ENCODE results near the gene BNC2.
A peak's percentile ranks its signal among the peaks of the same experiment; 100 is the strongest.

BNC2 gene

GRCh38 chr9:16846367-16846766 is 24.1 kb downstream of the BNC2 start:
- no peak for DNase-seq
- TF ChIP-seq POLR2A (IDR thresholded peaks at IDR 0.05; ENCODE audit: low read length) (no peak), GATA1 (IDR thresholded peaks at IDR 0.05; ENCODE audit: low read depth, low read length) (no peak)

GRCh38 chr9:16834817-16835216 is 35.7 kb downstream of the BNC2 start:
- TF ChIP-seq GATA1 (IDR thresholded peaks at IDR 0.05; ENCODE audit: low read depth, low read length) (no peak), POLR2A (IDR thresholded peaks at IDR 0.05; ENCODE audit: low read length) (no peak)
- no peak for DNase-seq

- TF ChIP-seq GATA1 (IDR thresholded peaks at IDR 0.05; ENCODE audit: low read depth, low read length) = no peak
- TF ChIP-seq POLR2A (IDR thresholded peaks at IDR 0.05; ENCODE audit: low read length) = no peak
- DNase-seq = no peak
Measured at GRCh38 chr9:16833296-16833835, 37.1 kb downstream of the BNC2 start.

GRCh38 chr9:16832101-16832500 is 38.4 kb downstream of the BNC2 start:
- DNase-seq = no peak
- TF ChIP-seq POLR2A (IDR thresholded peaks at IDR 0.05; ENCODE audit: low read length) (no peak), GATA1 (IDR thresholded peaks at IDR 0.05; ENCODE audit: low read depth, low read length) (no peak)

- no peak for DNase-seq
- TF ChIP-seq POLR2A (IDR thresholded peaks at IDR 0.05; ENCODE audit: low read length) (no peak), GATA1 (IDR thresholded peaks at IDR 0.05; ENCODE audit: low read depth, low read length) (no peak)
Measured at GRCh38 chr9:16830806-16831205, 39.7 kb downstream of the BNC2 start.

- DNase-seq = no peak
- TF ChIP-seq POLR2A (IDR thresholded peaks at IDR 0.05; ENCODE audit: low read length) (no peak), GATA1 (IDR thresholded peaks at IDR 0.05; ENCODE audit: low read depth, low read length) (no peak)
Measured at GRCh38 chr9:16828340-16829281, 41.9 kb downstream of the BNC2 start.

GRCh38 chr9:16825971-16826625 is 44.4 kb downstream of the BNC2 start:
- TF ChIP-seq GATA1 (IDR thresholded peaks at IDR 0.05; ENCODE audit: low read depth, low read length) (no peak), POLR2A (IDR thresholded peaks at IDR 0.05; ENCODE audit: low read length) (no peak)
- DNase-seq = no peak

GRCh38 chr9:16825331-16825725 is 45.1 kb downstream of the BNC2 start:
- TF ChIP-seq POLR2A (IDR thresholded peaks at IDR 0.05; ENCODE audit: low read length) (no peak), GATA1 (IDR thresholded peaks at IDR 0.05; ENCODE audit: low read depth, low read length) (no peak)
- DNase-seq = no peak

- DNase-seq = peak in 1 of 2 experiments; percentile 36
- no peak for TF ChIP-seq POLR2A (IDR thresholded peaks at IDR 0.05; ENCODE audit: low read length)
- TF ChIP-seq GATA1 (IDR thresholded peaks at IDR 0.05; ENCODE audit: low read depth, low read length) = no peak
Measured at GRCh38 chr9:16824545-16825330, 45.7 kb downstream of the BNC2 start.

- peak; percentile 44 to 79 for DNase-seq
- TF ChIP-seq GATA1 (IDR thresholded peaks at IDR 0.05; ENCODE audit: low read depth, low read length) (no peak), POLR2A (IDR thresholded peaks at IDR 0.05; ENCODE audit: low read length) (no peak)
Measured at GRCh38 chr9:16823906-16824305, 46.6 kb downstream of the BNC2 start.

GRCh38 chr9:16821344-16821743 is 49.1 kb downstream of the BNC2 start:
- TF ChIP-seq GATA1 (IDR thresholded peaks at IDR 0.05; ENCODE audit: low read depth, low read length) (no peak), POLR2A (IDR thresholded peaks at IDR 0.05; ENCODE audit: low read length) (no peak)
- no peak for DNase-seq

GRCh38 chr9:16817514-16817913 is 53.0 kb downstream of the BNC2 start:
- TF ChIP-seq GATA1 (IDR thresholded peaks at IDR 0.05; ENCODE audit: low read depth, low read length) (no peak), POLR2A (IDR thresholded peaks at IDR 0.05; ENCODE audit: low read length) (no peak)
- no peak for DNase-seq

- TF ChIP-seq POLR2A (IDR thresholded peaks at IDR 0.05; ENCODE audit: low read length) (no peak), GATA1 (IDR thresholded peaks at IDR 0.05; ENCODE audit: low read depth, low read length) (no peak)
- DNase-seq = no peak
Measured at GRCh38 chr9:16817002-16817401, 53.5 kb downstream of the BNC2 start.

GRCh38 chr9:16816011-16816410 is 54.5 kb downstream of the BNC2 start:
- TF ChIP-seq GATA1 (IDR thresholded peaks at IDR 0.05; ENCODE audit: low read depth, low read length) (no peak), POLR2A (IDR thresholded peaks at IDR 0.05; ENCODE audit: low read length) (no peak)

More at GRCh38 chr9:16816011-16816410, 54.5 kb downstream of the BNC2 start:
- DNase-seq = no peak
